ENCODE measurements around the gene MTCL1. TPM values are rescaled to one million over a fixed set of nuclear protein-coding genes. Genes with fewer than 3 reads are reported as not detected.

The MTCL1 gene
- total RNA-seq, 5 donors from 2014 or later (not counting 1 experiment from before 2014, with no cell fraction given), result 0.40 to 0.98 (median 0.83) TPM

GRCh38 chr18:8810157-8810556 lies 104.8 kb downstream of the MTCL1 start:
- Histone ChIP-seq H3K9me3 (no peaks in the 10 kb centered on the region), H3K4me3 (ENCODE audit: control insufficient read depth in 1 of 2, extremely low read depth in 1 of 2, low read length in 1 of 2) (no peak overlapping the region), H3K27me3 (replicated peaks in 1 of 2; ENCODE audit: control insufficient read depth in 2 of 2, extremely low read depth in 1 of 2, insufficient read depth in 2 of 2, low read length in 1 of 2) (peaks cover 0 to 3% of the 10 kb centered on the region in 2 experiments), H3K27ac (ENCODE audit: low read length) (no peak overlapping the region), H3K4me1 (ENCODE audit: control insufficient read depth in 1 of 2, extremely low read depth in 1 of 2, insufficient read depth in 2 of 2, low read length in 2 of 2) (peaks cover 9 to 18% of the 10 kb centered on the region in 2 experiments), H3K36me3 (ENCODE audit: control insufficient read depth in 2 of 2, extremely low read depth in 1 of 2, insufficient read depth in 1 of 2, low read length in 1 of 2) (no peaks in the 10 kb centered on the region)
- Mint-ChIP-seq H3K27me3 (peaks cover 3 to 9% of the 10 kb centered on the region in 2 donors), H3K36me3 (no peaks in the 10 kb centered on the region), H3K9me3 (no peaks in the 10 kb centered on the region), H3K4me1 (peaks cover 18 to 29% (median 21%) of the 10 kb centered on the region in 3 donors), H3K4me3 (no peak overlapping the region), H3K27ac (no peak overlapping the region)
- no peak for DNase-seq
- ChIA-PET CTCF (interaction anchor here in 1 of 2 donors (0.6 kb wide), 1 partner anchor 297 kb away, joined by 3 read pairs; no protein-coding TSS in a partner anchor), POLR2A (no interaction called here)
- no peak for ATAC-seq (replicated peaks in 1 of 4)
- WGBS (ENCODE audit: insufficient coverage), result 98% methylated on average over 10 of the region's 11 CpGs

GRCh38 chr18:8811115-8811514 lies 105.8 kb downstream of the MTCL1 start:
- H3K4me1 ChIP-seq (ENCODE audit: control insufficient read depth in 1 of 2, extremely low read depth in 1 of 2, insufficient read depth in 2 of 2, low read length in 2 of 2), result peaks cover 9 to 18% of the 10 kb centered on the region in 2 experiments
- Mint-ChIP-seq H3K4me3 (no peak overlapping the region), H3K27me3 (peaks cover 3 to 9% of the 10 kb centered on the region in 2 donors), H3K9me3 (no peaks in the 10 kb centered on the region), H3K36me3 (no peaks in the 10 kb centered on the region), H3K27ac (no peak overlapping the region), H3K4me1 (peaks cover 18 to 29% (median 21%) of the 10 kb centered on the region in 3 donors)
- peaks cover 0 to 3% of the 10 kb centered on the region in 2 experiments for H3K27me3 ChIP-seq (replicated peaks in 1 of 2; ENCODE audit: control insufficient read depth in 2 of 2, extremely low read depth in 1 of 2, insufficient read depth in 2 of 2, low read length in 1 of 2)
- no peak for ATAC-seq (replicated peaks in 1 of 4)
- DNase-seq, result no peak
- H3K27ac ChIP-seq (ENCODE audit: low read length), result no peak overlapping the region
- H3K9me3 ChIP-seq, result no peaks in the 10 kb centered on the region
- CTCF ChIA-PET, result no interaction called here
- H3K36me3 ChIP-seq (ENCODE audit: control insufficient read depth in 2 of 2, extremely low read depth in 1 of 2, insufficient read depth in 1 of 2, low read length in 1 of 2), result no peaks in the 10 kb centered on the region
- no peak overlapping the region for H3K4me3 ChIP-seq (ENCODE audit: control insufficient read depth in 1 of 2, extremely low read depth in 1 of 2, low read length in 1 of 2)
- POLR2A ChIA-PET, result no interaction called here
- whole genome bisulfite sequencing (ENCODE audit: insufficient coverage), result no CpG with 5 or more reads among the region's 6 CpGs

DNA sequence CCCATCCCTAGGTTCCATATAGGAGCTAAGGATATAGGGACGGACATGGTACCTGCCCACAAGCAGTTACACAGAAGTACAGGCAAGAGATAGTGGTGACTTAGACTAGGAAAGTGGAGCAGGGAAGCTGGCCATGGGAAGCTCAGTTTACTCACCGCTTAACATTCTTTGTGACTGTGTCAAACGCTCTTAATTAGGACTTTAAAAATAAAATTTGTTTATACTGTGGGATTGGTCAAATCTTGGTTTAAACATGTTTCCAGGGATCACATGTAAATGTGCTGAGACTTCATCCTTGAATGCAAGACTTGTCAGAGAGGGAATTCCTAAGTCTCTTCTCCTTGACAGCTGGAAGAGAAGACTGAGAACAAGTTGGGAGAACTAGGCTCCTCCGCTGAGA lies 107.3 kb downstream of the MTCL1 start:
- Mint-ChIP-seq H3K4me3 (no peak overlapping the region), H3K36me3 (no peaks in the 10 kb centered on the region), H3K4me1 (peaks cover 11 to 19% (median 11%) of the 10 kb centered on the region in 3 donors), H3K27me3 (peaks cover 3 to 9% of the 10 kb centered on the region in 2 donors), H3K27ac (no peak overlapping the region), H3K9me3 (no peaks in the 10 kb centered on the region)
- Histone ChIP-seq H3K27me3 (replicated peaks in 1 of 2; ENCODE audit: control insufficient read depth in 2 of 2, extremely low read depth in 1 of 2, insufficient read depth in 2 of 2, low read length in 1 of 2) (peaks cover 0 to 3% of the 10 kb centered on the region in 2 experiments), H3K4me3 (ENCODE audit: control insufficient read depth in 1 of 2, extremely low read depth in 1 of 2, low read length in 1 of 2) (no peak overlapping the region), H3K9me3 (no peaks in the 10 kb centered on the region), H3K27ac (ENCODE audit: low read length) (no peak overlapping the region), H3K36me3 (ENCODE audit: control insufficient read depth in 2 of 2, extremely low read depth in 1 of 2, insufficient read depth in 1 of 2, low read length in 1 of 2) (no peaks in the 10 kb centered on the region), H3K4me1 (ENCODE audit: control insufficient read depth in 1 of 2, extremely low read depth in 1 of 2, insufficient read depth in 2 of 2, low read length in 2 of 2) (peaks cover 0 to 7% of the 10 kb centered on the region in 2 experiments)
- POLR2A ChIA-PET, result interaction anchor here in 1 of 2 donors (0.6 kb wide), 1 partner anchor 557 kb away, joined by 3 read pairs; no protein-coding TSS in a partner anchor
- CTCF ChIA-PET, result no interaction called here
- DNase-seq (no peak), ATAC-seq (replicated peaks in 1 of 4) (no peak)
- 95% methylated on average over 3 of the region's 4 CpGs for WGBS (ENCODE audit: insufficient coverage)

DNA sequence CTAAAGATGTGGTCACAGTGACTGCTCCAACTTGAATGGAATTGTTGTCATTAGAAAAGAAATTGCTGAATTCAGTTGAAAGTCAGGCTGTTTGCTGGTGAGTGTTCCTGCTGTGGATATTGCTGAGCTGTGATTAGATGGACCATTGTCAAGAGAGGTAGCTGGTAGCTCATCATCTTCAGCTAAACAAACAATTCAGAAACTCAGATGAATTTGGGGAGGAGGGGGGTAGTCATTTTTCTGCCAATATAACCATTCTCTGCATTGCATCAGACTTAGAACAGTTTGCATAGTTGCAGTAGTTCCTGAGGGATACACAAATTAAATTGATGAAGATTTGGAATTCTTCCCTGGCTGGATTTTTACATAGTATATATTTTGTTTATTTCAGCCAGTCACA lies 108.3 kb downstream of the MTCL1 start:
- ATAC-seq (replicated peaks in 1 of 4) (no peak), DNase-seq (no peak)
- CTCF ChIA-PET, result no interaction called here
- Histone ChIP-seq H3K36me3 (ENCODE audit: control insufficient read depth in 2 of 2, extremely low read depth in 1 of 2, insufficient read depth in 1 of 2, low read length in 1 of 2) (no peaks in the 10 kb centered on the region), H3K4me1 (ENCODE audit: control insufficient read depth in 1 of 2, extremely low read depth in 1 of 2, insufficient read depth in 2 of 2, low read length in 2 of 2) (peaks cover 0 to 6% of the 10 kb centered on the region in 2 experiments), H3K4me3 (ENCODE audit: control insufficient read depth in 1 of 2, extremely low read depth in 1 of 2, low read length in 1 of 2) (no peak overlapping the region), H3K27ac (ENCODE audit: low read length) (no peak overlapping the region), H3K9me3 (no peaks in the 10 kb centered on the region), H3K27me3 (replicated peaks in 1 of 2; ENCODE audit: control insufficient read depth in 2 of 2, extremely low read depth in 1 of 2, insufficient read depth in 2 of 2, low read length in 1 of 2) (peaks cover 0 to 6% of the 10 kb centered on the region in 2 experiments)
- H3K9me3 Mint-ChIP-seq, result no peaks in the 10 kb centered on the region
- H3K27me3 Mint-ChIP-seq, result peaks cover 3 to 9% of the 10 kb centered on the region in 2 donors
- POLR2A ChIA-PET, result no interaction called here
- H3K36me3 Mint-ChIP-seq, result no peaks in the 10 kb centered on the region
- H3K27ac Mint-ChIP-seq, result no peak overlapping the region
- H3K4me3 Mint-ChIP-seq, result no peak overlapping the region
- H3K4me1 Mint-ChIP-seq, result peaks cover 6 to 14% (median 7%) of the 10 kb centered on the region in 3 donors

DNA sequence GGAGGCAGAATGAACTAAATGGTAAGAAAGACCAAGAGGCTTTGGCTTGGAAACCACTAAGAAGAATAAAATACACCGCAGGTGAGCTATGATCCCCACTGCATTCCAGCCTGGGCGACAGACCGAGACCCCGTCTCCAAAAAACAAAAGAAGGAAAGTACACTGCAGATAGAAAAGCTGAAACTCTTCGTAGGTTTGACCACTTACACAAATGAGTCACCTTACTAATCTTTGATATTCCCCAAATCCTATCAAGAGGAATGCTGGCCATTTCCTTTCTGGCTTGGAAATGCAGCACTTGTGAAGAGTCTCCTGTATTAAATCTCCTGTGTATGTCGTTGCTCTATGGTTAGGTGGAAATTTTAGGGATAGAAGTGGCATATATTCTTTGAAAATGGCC lies 108.8 kb downstream of the MTCL1 start:
- H3K9me3 Mint-ChIP-seq, result no peaks in the 10 kb centered on the region
- Histone ChIP-seq H3K9me3 (no peaks in the 10 kb centered on the region), H3K27me3 (replicated peaks in 1 of 2; ENCODE audit: control insufficient read depth in 2 of 2, extremely low read depth in 1 of 2, insufficient read depth in 2 of 2, low read length in 1 of 2) (peaks cover 0 to 6% of the 10 kb centered on the region in 2 experiments), H3K4me3 (ENCODE audit: control insufficient read depth in 1 of 2, extremely low read depth in 1 of 2, low read length in 1 of 2) (no peak overlapping the region), H3K36me3 (ENCODE audit: control insufficient read depth in 2 of 2, extremely low read depth in 1 of 2, insufficient read depth in 1 of 2, low read length in 1 of 2) (no peaks in the 10 kb centered on the region), H3K27ac (ENCODE audit: low read length) (no peak overlapping the region), H3K4me1 (ENCODE audit: control insufficient read depth in 1 of 2, extremely low read depth in 1 of 2, insufficient read depth in 2 of 2, low read length in 2 of 2) (peaks cover 0 to 6% of the 10 kb centered on the region in 2 experiments)
- POLR2A ChIA-PET, result no interaction called here
- H3K36me3 Mint-ChIP-seq, result no peaks in the 10 kb centered on the region
- ATAC-seq (replicated peaks in 1 of 4), result no peak
- H3K4me3 Mint-ChIP-seq, result no peak overlapping the region
- peaks cover 0 to 9% of the 10 kb centered on the region in 2 donors for H3K27me3 Mint-ChIP-seq
- CTCF ChIA-PET, result no interaction called here
- H3K27ac Mint-ChIP-seq, result no peak overlapping the region
- DNase-seq, result no peak
- WGBS (ENCODE audit: insufficient coverage), result 98% methylated on average over 4 of the region's 6 CpGs
- H3K4me1 Mint-ChIP-seq, result peaks cover 6 to 14% (median 7%) of the 10 kb centered on the region in 3 donors

GRCh38 chr18:8816220-8816619 lies 110.9 kb downstream of the MTCL1 start:
- H3K9me3 Mint-ChIP-seq, result no peaks in the 10 kb centered on the region

More at GRCh38 chr18:8816220-8816619, 110.9 kb downstream of the MTCL1 start:
- Mint-ChIP-seq H3K27ac (no peak overlapping the region), H3K4me1 (peaks cover 0 to 2% (median under 1%) of the 10 kb centered on the region in 3 donors), H3K36me3 (no peaks in the 10 kb centered on the region), H3K27me3 (no peaks in the 10 kb centered on the region), H3K4me3 (no peak overlapping the region)
- POLR2A ChIA-PET, result no interaction called here
- Histone ChIP-seq H3K4me1 (ENCODE audit: control insufficient read depth in 1 of 2, extremely low read depth in 1 of 2, insufficient read depth in 2 of 2, low read length in 2 of 2) (peaks cover 0 to under 1% of the 10 kb centered on the region in 2 experiments), H3K27me3 (replicated peaks in 1 of 2; ENCODE audit: control insufficient read depth in 2 of 2, extremely low read depth in 1 of 2, insufficient read depth in 2 of 2, low read length in 1 of 2) (peaks cover 0 to 6% of the 10 kb centered on the region in 2 experiments), H3K4me3 (ENCODE audit: control insufficient read depth in 1 of 2, extremely low read depth in 1 of 2, low read length in 1 of 2) (no peak overlapping the region), H3K27ac (ENCODE audit: low read length) (no peak overlapping the region), H3K36me3 (ENCODE audit: control insufficient read depth in 2 of 2, extremely low read depth in 1 of 2, insufficient read depth in 1 of 2, low read length in 1 of 2) (no peaks in the 10 kb centered on the region), H3K9me3 (no peaks in the 10 kb centered on the region)
- ATAC-seq (replicated peaks in 1 of 4), result no peak
- WGBS (ENCODE audit: insufficient coverage), result no CpG with 5 or more reads among the region's 3 CpGs
- DNase-seq, result no peak
- CTCF ChIA-PET, result interaction anchor here in 1 of 2 donors (0.6 kb wide), 1 partner anchor 34 kb away, joined by 3 read pairs; no protein-coding TSS in a partner anchor

Data from T-cell (primary cell).